GM20000 (cell line): Measurements from ENCODE around the gene AMDHD2.
A peak's percentile ranks its signal among the peaks of the same experiment; 100 is the strongest.
"Not testable (repeated sequence)": the region's sequence is repeated elsewhere in the genome, so short reads cannot be mapped to it uniquely, and the experiment has no call there.

Experiments used
- DNase-seq: peaks from one replicate; pipeline ENCODE4 v3.0.0; 2012; ENCODE audit warnings: low spot score
- TF ChIP-seq, protein P1 (sequence below): IDR thresholded peaks from 2 replicates; pipeline ENCODE4 v1.5.1; 2012; ENCODE audit warnings: mild to moderate bottlenecking, control low read depth; ENCODE audit errors: extremely low read depth, missing control alignments

Gene AMDHD2

DNA sequence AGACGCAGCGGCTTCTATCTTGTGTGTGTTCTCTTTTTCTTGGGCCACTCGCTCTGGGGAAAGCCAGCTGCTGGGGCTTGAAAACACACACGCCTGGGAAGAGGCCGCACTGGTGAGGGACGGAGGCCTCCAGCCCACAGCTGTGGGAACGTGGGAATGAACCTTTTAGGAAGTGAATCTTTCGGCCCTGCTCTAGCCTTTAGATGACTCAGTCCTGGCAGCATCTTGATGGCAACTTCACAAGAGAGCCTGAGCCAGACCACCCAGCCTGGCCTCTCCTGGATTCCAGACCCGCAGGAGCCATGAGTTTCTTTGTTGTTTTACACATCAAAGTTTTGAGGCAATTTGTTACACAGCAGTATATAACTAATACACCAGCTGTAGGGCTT lies 15.4 kb downstream of the AMDHD2 start:
- TF ChIP-seq, protein P1, sequence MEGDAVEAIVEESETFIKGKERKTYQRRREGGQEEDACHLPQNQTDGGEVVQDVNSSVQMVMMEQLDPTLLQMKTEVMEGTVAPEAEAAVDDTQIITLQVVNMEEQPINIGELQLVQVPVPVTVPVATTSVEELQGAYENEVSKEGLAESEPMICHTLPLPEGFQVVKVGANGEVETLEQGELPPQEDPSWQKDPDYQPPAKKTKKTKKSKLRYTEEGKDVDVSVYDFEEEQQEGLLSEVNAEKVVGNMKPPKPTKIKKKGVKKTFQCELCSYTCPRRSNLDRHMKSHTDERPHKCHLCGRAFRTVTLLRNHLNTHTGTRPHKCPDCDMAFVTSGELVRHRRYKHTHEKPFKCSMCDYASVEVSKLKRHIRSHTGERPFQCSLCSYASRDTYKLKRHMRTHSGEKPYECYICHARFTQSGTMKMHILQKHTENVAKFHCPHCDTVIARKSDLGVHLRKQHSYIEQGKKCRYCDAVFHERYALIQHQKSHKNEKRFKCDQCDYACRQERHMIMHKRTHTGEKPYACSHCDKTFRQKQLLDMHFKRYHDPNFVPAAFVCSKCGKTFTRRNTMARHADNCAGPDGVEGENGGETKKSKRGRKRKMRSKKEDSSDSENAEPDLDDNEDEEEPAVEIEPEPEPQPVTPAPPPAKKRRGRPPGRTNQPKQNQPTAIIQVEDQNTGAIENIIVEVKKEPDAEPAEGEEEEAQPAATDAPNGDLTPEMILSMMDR: no peak
- no peak for DNase-seq

DNA sequence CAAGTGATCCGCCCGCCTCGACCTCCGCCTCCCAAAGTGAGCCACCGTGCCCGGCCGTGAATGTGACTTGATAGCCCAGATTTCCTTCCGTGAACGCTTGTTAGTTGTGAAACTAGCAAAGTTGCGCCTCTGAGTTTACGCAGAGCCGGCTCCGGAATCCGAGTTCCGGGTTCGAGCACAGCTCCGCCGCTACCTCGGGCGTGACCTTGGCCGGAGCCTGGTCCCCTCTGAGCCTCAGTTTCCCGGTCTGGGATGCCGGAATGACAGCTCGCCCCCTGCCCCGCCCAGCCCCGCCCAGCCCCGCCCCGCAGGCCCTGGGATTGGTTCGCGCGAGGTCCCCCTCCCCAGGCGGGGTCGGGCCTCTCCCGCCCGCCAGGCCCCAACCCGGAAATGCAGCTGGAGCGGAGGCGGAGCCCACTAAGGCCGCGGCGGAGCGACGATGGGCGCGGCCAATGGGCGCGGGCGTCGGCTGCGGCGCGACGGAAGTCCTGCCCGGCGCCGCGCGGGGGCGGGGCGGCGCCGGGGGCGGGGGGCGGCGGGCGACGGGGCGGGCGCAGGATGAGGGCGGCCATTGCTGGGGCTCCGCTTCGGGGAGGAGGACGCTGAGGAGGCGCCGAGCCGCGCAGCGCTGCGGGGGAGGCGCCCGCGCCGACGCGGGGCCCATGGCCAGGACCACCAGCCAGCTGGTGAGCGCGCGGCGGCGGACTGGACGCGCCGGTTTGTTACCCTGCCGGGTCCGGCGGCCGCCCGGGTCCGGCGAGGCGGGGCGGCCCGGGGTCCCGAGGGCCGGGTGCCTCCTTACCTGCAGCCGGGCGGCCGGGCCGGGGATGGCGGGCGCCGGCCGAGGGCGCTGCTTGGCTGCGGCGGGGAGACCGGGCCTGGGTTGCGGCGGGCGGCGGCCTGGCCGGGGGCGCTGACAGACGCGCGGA lies 17.5 kb downstream of the AMDHD2 start, which contains the start of gene PDPK1:
Gene PDPK1, plus strand, starts transcription at position 571 of the 929 bp plus-strand sequence. Its CDS starts 92 bp downstream, at position 663.
- DNase-seq: peak; percentile 98
- TF ChIP-seq, protein P1: no peak

DNA sequence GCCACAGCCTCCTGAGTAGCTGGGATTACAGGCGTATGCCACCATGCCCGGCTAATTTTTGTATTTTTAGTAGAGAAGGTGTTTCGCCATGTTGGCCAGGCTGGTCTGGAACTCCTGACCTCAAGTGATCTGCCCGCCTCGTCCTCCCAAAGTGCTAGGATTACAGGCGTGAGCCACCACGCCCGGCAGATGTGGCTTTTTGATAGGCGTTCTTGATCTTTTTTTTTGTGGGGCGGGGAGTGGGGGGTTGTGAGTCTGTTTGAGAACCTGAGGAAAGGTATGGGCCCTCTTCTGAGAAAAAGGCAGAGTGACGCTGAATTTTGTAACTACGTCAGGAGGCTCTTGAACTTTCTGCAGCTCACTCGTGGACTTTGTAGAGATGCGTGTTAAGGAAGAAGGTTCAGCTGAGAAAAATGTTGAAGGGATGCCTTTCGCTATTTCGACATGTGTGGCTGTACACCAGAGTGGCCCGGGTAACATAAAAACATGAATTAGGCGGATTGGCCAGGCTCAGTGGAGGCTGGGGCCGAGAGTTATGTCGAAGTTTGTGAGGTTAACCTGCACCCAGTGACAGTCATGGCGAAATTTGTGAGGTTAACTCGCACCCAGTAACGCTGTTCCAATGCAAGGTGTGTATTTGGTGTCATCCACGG lies 19.1 kb downstream of the AMDHD2 start:
- not testable (repeated sequence) for DNase-seq

DNA sequence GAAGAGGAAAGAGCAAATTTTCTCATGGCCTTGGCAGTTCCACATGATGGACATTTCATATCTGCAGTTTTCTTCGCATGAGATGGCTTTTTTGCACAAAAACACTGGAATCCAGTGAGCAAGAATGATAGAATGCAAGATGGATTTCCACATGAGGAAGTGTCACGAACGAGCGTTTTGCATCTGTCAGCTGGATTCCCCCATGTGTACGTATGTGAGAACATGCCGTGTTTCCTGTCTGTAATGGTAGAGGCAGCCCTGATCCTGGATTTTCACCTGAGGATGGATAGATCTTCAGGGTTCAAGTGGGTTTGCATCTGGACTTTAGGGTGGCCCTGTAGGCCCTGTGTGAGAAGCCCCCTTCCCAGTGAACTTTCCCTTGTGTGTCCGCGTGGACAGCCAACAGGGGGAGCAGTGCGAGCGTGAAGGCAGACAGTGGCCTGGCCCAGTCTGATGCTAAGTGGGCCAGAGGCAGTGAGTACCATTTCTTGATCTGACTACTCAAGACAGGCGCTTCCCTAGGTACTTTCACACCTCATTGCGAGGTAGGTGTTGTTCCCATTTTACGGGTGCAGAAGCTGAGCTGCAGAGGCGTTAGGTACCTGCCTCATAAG lies 19.8 kb downstream of the AMDHD2 start:
- not testable (repeated sequence) for DNase-seq

DNA sequence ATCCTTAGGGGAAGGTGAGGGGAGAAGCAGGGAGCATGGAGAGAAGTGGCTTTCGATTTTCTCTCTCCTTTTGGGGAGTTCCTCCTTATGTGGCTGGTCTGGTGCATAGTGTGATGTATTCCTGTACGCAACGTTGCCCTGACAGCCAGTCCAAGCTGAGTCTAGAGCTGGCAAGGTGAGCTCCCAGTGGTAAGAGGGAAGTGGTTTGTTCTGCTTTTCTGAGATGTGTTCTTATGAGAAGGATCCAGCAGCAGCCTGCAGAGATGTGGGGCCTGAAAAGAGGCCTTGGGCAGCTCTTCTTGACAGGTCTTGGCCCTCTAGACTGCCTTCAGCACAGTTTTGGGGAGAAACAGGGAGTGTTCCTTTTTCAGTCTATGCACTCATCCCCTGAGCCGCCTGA lies 20.7 kb downstream of the AMDHD2 start:
- not testable (repeated sequence) for DNase-seq

More for the DNA sequence above, 19.8 kb downstream of the AMDHD2 start:
- TF ChIP-seq, protein P1: peak; percentile 43

DNA sequence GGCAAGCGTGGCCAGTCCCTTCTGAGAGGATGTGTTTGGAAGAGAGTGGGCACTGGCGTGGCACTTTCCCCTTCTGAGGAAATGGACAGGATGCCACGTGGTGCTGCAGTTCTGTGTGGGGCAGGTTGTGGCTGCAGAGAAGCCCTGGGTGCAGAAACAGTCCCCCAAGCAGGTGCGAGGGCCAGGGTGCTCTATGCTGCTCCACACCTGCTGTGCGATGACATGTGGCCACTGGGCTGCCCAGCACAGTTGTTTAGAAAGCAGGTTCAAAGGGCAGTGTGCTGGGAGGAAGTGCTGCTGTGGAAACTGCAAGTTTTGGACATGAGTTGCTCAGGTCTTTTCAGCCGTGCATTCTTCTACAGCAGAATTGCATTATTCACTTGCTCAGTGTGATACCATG lies 21.2 kb downstream of the AMDHD2 start:
- not testable (repeated sequence) for DNase-seq

DNA sequence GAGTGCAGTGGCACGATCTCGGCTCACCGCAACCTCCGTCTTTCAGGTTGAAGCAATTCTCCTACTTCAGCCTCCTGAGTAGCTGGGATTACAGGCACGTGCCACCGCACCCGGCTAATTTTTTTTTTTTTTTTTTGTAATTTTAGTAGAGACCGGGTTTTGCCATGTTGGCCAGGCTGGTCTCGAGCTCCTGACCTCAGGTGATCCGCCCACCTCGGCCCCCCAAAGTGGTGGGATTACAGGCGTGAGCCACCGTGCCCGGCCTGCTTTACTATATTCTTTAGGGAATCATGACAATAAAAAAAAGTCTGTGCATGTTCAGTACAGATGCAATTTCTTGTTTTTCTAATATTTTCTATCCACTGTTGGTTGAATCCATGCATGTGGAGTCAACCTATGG lies 23.6 kb downstream of the AMDHD2 start:
- not testable (repeated sequence) for DNase-seq

DNA sequence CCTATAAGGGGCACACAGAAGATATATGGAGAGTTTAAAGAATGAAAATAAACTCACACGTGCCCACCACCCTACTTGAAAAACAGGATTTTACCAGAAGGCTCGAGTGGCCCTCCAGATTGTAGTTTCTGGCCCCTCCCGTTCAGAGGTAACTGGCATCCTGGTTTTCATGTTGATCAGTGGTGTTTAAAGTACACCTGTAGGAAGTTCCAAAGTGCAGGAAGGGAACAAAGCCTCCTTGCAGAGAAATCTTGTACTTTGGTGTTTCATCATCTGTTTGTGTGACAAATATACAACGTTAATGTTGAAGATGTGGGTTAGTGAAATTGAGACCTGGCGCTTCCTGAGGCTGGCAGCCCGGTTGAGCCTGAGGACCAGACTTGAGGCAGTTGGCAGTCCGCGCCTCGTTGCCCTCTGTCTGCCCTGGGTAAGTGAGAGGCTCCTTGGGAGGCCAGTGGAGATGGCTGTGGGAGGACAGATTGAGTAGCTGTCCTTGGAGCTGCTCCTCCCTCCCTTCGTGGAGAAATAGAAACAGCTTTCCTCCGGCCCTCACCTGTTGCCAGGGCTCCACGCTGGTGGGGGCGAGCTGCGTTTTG lies 30.2 kb downstream of the AMDHD2 start:
- not testable (repeated sequence) for DNase-seq

DNA sequence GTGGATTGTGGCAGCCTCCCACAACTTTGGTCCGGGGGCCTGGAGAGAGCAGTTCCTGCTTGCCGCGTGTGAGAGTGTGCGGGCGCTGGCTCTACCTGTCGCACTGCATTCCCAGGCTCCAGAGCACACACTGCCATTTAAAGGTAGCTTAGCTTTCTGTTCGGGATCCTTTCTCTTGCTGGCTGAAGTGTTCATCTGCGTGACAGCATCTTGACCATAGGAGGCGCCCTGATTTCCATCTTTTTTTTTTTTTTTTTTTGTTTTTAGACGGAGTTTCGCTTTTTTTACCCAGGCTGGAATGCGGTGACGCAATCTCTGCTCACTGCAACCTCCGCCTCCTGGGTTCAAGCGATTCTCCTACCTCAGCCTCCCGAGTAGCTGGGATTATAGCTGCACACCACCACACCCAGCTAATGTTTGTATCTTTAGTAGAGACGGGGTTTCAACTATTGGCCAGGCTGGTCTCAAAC lies 31.3 kb downstream of the AMDHD2 start:
- DNase-seq: not testable (repeated sequence)

DNA sequence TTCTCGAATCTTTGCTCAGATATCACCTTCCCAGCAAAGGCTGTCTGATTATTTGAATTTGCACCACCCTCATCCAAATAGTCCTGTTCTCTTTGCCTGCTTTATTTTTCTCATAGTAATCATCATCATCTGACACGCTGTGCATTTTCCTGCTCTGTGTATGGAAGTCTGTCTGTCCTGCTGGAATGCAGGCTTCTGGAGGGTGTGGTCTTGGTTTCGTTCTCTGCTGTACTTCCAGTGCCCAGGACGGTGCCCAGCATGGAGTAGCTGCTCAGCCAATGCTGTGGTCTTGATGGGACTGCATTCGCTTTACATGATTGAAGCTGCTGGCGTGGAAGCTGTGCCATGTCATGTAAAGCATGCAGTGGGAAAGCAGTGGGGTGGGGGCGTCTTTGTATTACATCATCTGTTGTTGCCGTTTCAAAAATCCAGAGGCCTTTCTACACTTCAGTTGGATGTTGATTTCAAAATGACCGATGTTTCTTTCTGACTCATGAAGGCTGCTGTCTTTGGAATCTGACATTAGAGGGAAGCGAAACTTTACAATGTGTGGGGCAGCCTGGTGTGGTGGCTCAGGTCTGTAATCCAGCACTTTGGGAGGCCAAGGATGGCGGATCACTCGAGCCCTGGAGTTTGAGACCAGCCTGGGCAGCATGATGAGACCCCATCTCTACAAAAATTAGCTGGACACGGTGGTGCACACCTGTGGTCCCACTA lies 34.7 kb downstream of the AMDHD2 start:
- not testable (repeated sequence) for DNase-seq

DNA sequence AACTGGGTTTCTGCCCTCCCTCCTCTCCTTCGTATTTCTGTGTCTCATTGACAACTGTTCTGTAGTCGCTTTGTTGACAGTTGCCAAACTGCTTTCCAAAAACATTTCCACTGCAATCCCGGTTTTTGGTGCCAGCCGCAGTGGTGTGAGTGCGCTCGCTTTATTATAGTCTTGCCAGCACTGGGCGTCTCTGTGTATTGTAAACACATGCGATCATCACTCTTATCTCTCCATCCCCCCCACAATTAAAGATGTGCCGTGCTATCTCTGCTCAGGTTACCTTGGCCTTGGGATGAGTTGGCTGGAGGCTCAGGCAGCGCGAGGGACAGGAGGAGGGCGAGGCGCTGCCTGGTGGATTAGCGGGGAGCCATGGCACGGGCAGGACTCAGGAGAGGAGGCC lies 37.0 kb downstream of the AMDHD2 start:
- DNase-seq: not testable (repeated sequence)

DNA sequence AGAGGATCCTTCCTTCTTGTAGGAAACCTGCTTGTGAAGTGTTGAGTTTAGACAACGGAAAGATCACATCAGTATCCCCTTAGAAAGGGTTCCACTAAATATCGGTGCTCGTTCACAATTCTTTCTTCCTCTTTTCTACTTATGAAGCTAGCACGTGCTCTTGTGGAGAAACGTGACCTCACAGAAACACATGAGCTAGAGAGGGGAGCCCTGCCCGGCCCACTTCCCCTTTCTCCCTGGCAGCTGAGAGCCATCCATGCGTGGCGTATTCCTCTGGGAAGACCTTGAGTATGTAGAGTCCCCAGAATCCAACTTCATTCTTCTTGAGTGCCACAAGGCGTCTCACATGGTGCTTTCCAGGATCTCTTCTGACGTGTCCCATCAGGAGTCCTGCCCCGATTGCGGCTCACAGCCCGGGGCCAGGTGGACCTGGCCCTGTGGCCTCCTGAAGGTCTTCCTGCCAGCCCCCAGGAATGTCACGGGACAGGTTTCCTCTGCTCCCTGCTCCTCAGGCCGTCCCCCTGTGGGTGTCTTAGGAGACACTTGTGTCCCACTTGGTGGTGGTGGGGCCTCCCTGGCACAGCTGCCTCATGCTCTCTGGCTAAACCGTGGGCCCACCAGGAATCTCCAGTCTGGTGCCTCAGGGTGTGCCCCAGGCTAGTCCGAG lies 40.1 kb downstream of the AMDHD2 start:
- not testable (repeated sequence) for DNase-seq
